Measurements from ENCODE around the gene TUBG1. TPM values are rescaled to one million over a fixed set of nuclear protein-coding genes. Genes with fewer than 3 reads are reported as not detected.

Gene TUBG1
- polyA plus RNA-seq, 1 experiment, result 28.4 TPM

GRCh38 chr17:42660692-42661345 is 51.3 kb downstream of the TUBG1 start:
- TF ChIP-seq CTCF (IDR thresholded peaks at IDR 0.05; ENCODE audit: low read depth, low read length), result no peak
- H3K27ac ChIP-seq (ENCODE audit: low read depth, low read length), result no peak overlapping the region
- no peaks in the 10 kb centered on the region for H3K9me3 ChIP-seq (ENCODE audit: control insufficient read depth, insufficient read depth, low read length)
- H3K4me3 ChIP-seq (ENCODE audit: low read depth, low read length), result no peak overlapping the region
- DNase-seq (ENCODE audit: low read depth, low spot score), result no peak
- CTCF ChIA-PET, result interaction anchor here (0.7 to 2.1 kb wide), 3 partner anchors 13 to 82 kb away, joined by 3 to 7 read pairs (median 3); no protein-coding TSS in a partner anchor
- no peaks in the 10 kb centered on the region for H3K27me3 ChIP-seq (ENCODE audit: control insufficient read depth, insufficient read depth, low read length)
- POLR2A ChIA-PET, result interaction anchor here (1.1 to 1.2 kb wide), 2 partner anchors 16 to 42 kb away, joined by 3 read pairs; partner anchors contain the start of gene PLEKHH3

Other genes with a start within 250 kb of the TUBG1 start
- 77.1 and 83.4 TPM in 2 replicates for gene STAT3, start 221.2 kb upstream of the TUBG1 start, polyA plus RNA-seq (2011; rRNA removed)
- gene CAVIN1, start 186.4 kb upstream of the TUBG1 start, polyA plus RNA-seq (2011; rRNA removed), result 326 and 390 TPM in 2 replicates
- gene ATP6V0A1, start 150.8 kb upstream of the TUBG1 start, polyA plus RNA-seq (2011; rRNA removed), result 22.3 and 30.8 TPM in 2 replicates
- 11.9 and 17.2 TPM in 2 replicates for gene NAGLU, start 73.4 kb upstream of the TUBG1 start, polyA plus RNA-seq (2011; rRNA removed)
- gene HSD17B1, start 56.8 kb upstream of the TUBG1 start, polyA plus RNA-seq (2011; rRNA removed), result 0.87 and 1.4 TPM in 2 replicates
- 29.4 and 36.8 TPM in 2 replicates for gene COASY, start 47.5 kb upstream of the TUBG1 start, polyA plus RNA-seq (2011; rRNA removed)
- 35.4 and 38.2 TPM in 2 replicates for gene MLX, start 42.6 kb upstream of the TUBG1 start, polyA plus RNA-seq (2011; rRNA removed)
- gene PSMC3IP, start 32.0 kb upstream of the TUBG1 start, polyA plus RNA-seq (2011; rRNA removed), result 3.0 and 5.1 TPM in 2 replicates
- gene RETREG3, start 309 bp upstream of the TUBG1 start, polyA plus RNA-seq (2011; rRNA removed), result 27.5 and 32.7 TPM in 2 replicates
- 7.8 and 9.9 TPM in 2 replicates for gene TUBG2, start 49.6 kb downstream of the TUBG1 start, polyA plus RNA-seq (2011; rRNA removed)
- gene PLEKHH3, start 67.3 kb downstream of the TUBG1 start, polyA plus RNA-seq (2011; rRNA removed), result 3.6 and 4.3 TPM in 2 replicates
- gene CCR10, start 72.2 kb downstream of the TUBG1 start, polyA plus RNA-seq (2011; rRNA removed), result 0.45 and 0.76 TPM in 2 replicates
- gene CNTNAP1, start 72.8 kb downstream of the TUBG1 start, polyA plus RNA-seq (2011; rRNA removed), result 53.7 and 62.9 TPM in 2 replicates
- gene EZH1, start 135.4 kb downstream of the TUBG1 start, polyA plus RNA-seq (2011; rRNA removed), result 18.8 and 26.3 TPM in 2 replicates
- 1.4 and 1.7 TPM in 2 replicates for gene RAMP2, start 151.5 kb downstream of the TUBG1 start, polyA plus RNA-seq (2011; rRNA removed)
- gene VPS25, start 163.8 kb downstream of the TUBG1 start, polyA plus RNA-seq (2011; rRNA removed), result 94.0 and 107 TPM in 2 replicates
- gene WNK4, start 170.9 kb downstream of the TUBG1 start, polyA plus RNA-seq (2011; rRNA removed), result 2.3 and 2.7 TPM in 2 replicates
- 86.7 and 96.3 TPM in 2 replicates for gene COA3, start 189.0 kb downstream of the TUBG1 start, polyA plus RNA-seq (2011; rRNA removed)
- 0.09 and 0.14 TPM in 2 replicates for gene CNTD1, start 189.2 kb downstream of the TUBG1 start, polyA plus RNA-seq (2011; rRNA removed)
- 106 and 107 TPM in 2 replicates for gene BECN1, start 214.6 kb downstream of the TUBG1 start, polyA plus RNA-seq (2011; rRNA removed)
- gene PSME3, start 223.7 kb downstream of the TUBG1 start, polyA plus RNA-seq (2011; rRNA removed), result 111 and 129 TPM in 2 replicates
- gene AOC2, start 234.9 kb downstream of the TUBG1 start, polyA plus RNA-seq (2011; rRNA removed), result 0.16 and 0.33 TPM in 2 replicates
- 0.10 and 0.12 TPM in 2 replicates for gene AOC3, start 241.5 kb downstream of the TUBG1 start, polyA plus RNA-seq (2011; rRNA removed)